Adrenal gland (tissue), 12 donors: Measurements from ENCODE around the gene CHKA. TPM values are rescaled to one million over a fixed set of nuclear protein-coding genes. Genes with fewer than 3 reads are reported as not detected.

Experiments used
- DNase-seq, 7 donors: peaks; one replicate each; pipeline ENCODE4 v3.0.0-alpha.2; 2019 to 2020
- H3K27ac ChIP-seq, 5 donors: fragments of 200-600 bp; sonication (generic) in 4 of 5; 1 replicate in 3 of 5; 2 replicates in 2 of 5; pipeline versions ENCODE4 v1.5.1 to v1.8.0; 2016 to 2020; ENCODE audit warnings: mild to moderate bottlenecking in 1 of 5
- H3K27me3 ChIP-seq: fragments of 200-600 bp; 2 replicates; pipeline ENCODE4 v1.8.0; 2021
- H3K36me3 ChIP-seq, 2 donors: fragments of 200-600 bp; replicated peaks in 1 of 2; 1 replicate in 1 of 2; 2 replicates in 1 of 2; pipeline versions ENCODE4 v1.5.1 to v1.8.0; 2018 to 2022
- H3K4me1 ChIP-seq, 2 donors: fragments of 200-600 bp; replicated peaks in 1 of 2; 1 replicate in 1 of 2; 2 replicates in 1 of 2; pipeline versions ENCODE4 v1.5.1 to v1.8.0; 2018 to 2021
- H3K4me3 ChIP-seq, 4 donors: fragments of 200-600 bp; sonication (generic) in 3 of 4; one replicate each; pipeline ENCODE4 v1.5.1; 2016 to 2018
- H3K9me3 ChIP-seq, 3 donors: fragments of 200-600 bp; sonication (generic) in 1 of 3; replicated peaks in 1 of 3; 1 replicate in 2 of 3; 2 replicates in 1 of 3; pipeline versions ENCODE4 v1.5.1 to v1.8.0; 2016 to 2021
- CTCF ChIP-seq, 6 experiments: fragments of 450-650 bp in 4 of 6; fragments of 200-600 bp in 2 of 6; sonication (generic) in 1 of 6; IDR thresholded peaks; 1 replicate in 5 of 6; 2 replicates in 1 of 6; pipeline versions ENCODE4 v1.5.1 to v1.8.0; 2016 to 2021; ENCODE audit warnings: antibody characterized with exemption in 6 of 6, mild to moderate bottlenecking in 2 of 6, moderate library complexity in 1 of 6
- POLR2A ChIP-seq, 2 donors: fragments of 450-650 bp; IDR thresholded peaks; one replicate each; pipeline ENCODE4 v1.6.1; 2017; ENCODE audit warnings: antibody characterized with exemption in 2 of 2, mild to moderate bottlenecking in 2 of 2, moderate library complexity in 1 of 2
- WGBS, 4 donors: extraction: QIAGEN DNeasy Blood & Tissue Kit in 2 of 4; methylation state at CpG; one replicate each; pipeline versions ENCODE4 v1.1.5 to v1.1.7; 2013 to 2017; 5-methylcytosine and 5-hydroxymethylcytosine counted together
- intact Hi-C, 2 donors: fragments of 100-400 bp; cut with DNase I; formaldehyde crosslinking; loops; one replicate each; pipeline versions ENCODE4 v1.14.1 to v1.15.0; 2022 to 2023
- polyA plus RNA-seq, 3 donors: library from polyadenylated mRNA; stranded (reverse); fragments of 200-250 nt in 2 of 3; fragments of 350-450 nt in 1 of 3; fragmentation: Illumina TruSeq in 1 of 3; extraction: RNeasy Lipid Tissue Mini Kit (QIAGEN cat#74804) in 1 of 3; gene quantifications; one replicate each; pipeline ENCODE4 v1.2.3, GENCODE V29; 2013 to 2014
- total RNA-seq, 9 donors: library from RNA; depleted of rRNA in 4 of 9; stranded (reverse); fragments of >200 nt in 4 of 9; fragments of 120-200 nt in 1 of 9; fragmentation: NEBNext Ultra II Directional in 1 of 9; extraction: Animal tissue kit (Norgen Biotek cat#: 25700) in 1 of 9; gene quantifications; one replicate each; pipeline versions ENCODE4 v1.1.0 to v1.2.4, GENCODE V29; 2013 to 2023
- donor health status: healthy with polysubstance abuse.
- donor health status: Bipolar disorder and iron deficiency.
- donor health status: DM: yes; HTN: yes; CAD: no.
- donor health status: DM: no; HTN: no; CAD: no.
- donor health status: DM: no; HTN: no; CAD: no.
- donor health status: DM: yes; HTN: yes; CAD: no.

The CHKA gene
- total and polyA plus RNA-seq, 12 donors: 26.6 to 105 (median 54.6) TPM

GRCh38 chr11:68015467-68015866, 105.7 kb downstream of the CHKA start:
- intact Hi-C loops: loop anchor here in 1 of 2 donors (10.0 kb wide), 1 partner anchor 189 kb away; no protein-coding TSS in a partner anchor
- 87 to 93% (median 91%) methylated on average over 5 to 8 of the region's 8 CpGs for WGBS, 4 donors

GRCh38 chr11:68014947-68015447, 106.2 kb downstream of the CHKA start:
- no peaks in the 10 kb centered on the region for H3K27me3 ChIP-seq
- H3K4me3 ChIP-seq: no peak overlapping the region
- H3K27ac ChIP-seq: peak overlapping the region; percentile 23 to 99 (median 88)
- no peak for DNase-seq
- H3K36me3 ChIP-seq: no peaks in the 10 kb centered on the region
- TF ChIP-seq CTCF (IDR thresholded peaks at IDR 0.05): no peak
- no peak for TF ChIP-seq POLR2A (IDR thresholded peaks at IDR 0.05)
- intact Hi-C loops: loop anchor here in 1 of 2 donors (10.0 kb wide), 1 partner anchor 190 kb away; no protein-coding TSS in a partner anchor
- WGBS, 4 donors: 83 to 84% methylated on average over 19 of the region's 19 CpGs; no CpG with 5 or more reads in 2 of the 4 donors
- peaks cover 50 to 72% of the 10 kb centered on the region in 2 donors for H3K4me1 ChIP-seq
- no peaks in the 10 kb centered on the region for H3K9me3 ChIP-seq

More at GRCh38 chr11:68015467-68015866, 105.7 kb downstream of the CHKA start:
- Histone ChIP-seq H3K4me3 (no peak overlapping the region), H3K27me3 (no peaks in the 10 kb centered on the region), H3K4me1 (peaks cover 45 to 72% of the 10 kb centered on the region in 2 donors), H3K36me3 (no peaks in the 10 kb centered on the region), H3K9me3 (no peaks in the 10 kb centered on the region), H3K27ac (peak overlapping the region in 1 of 5 donors; percentile 99)
- TF ChIP-seq POLR2A (IDR thresholded peaks at IDR 0.05) (no peak), CTCF (IDR thresholded peaks at IDR 0.05) (no peak)
- DNase-seq: no peak

- Histone ChIP-seq H3K4me1 (peaks cover 56 to 77% of the 10 kb centered on the region in 2 donors), H3K27ac (peak overlapping the region; percentile 23 to 99 (median 88)), H3K27me3 (no peaks in the 10 kb centered on the region), H3K36me3 (no peaks in the 10 kb centered on the region), H3K9me3 (no peaks in the 10 kb centered on the region), H3K4me3 (peak overlapping the region in 1 of 4 donors; percentile 14)
- TF ChIP-seq CTCF (IDR thresholded peaks at IDR 0.05) (no peak), POLR2A (IDR thresholded peaks at IDR 0.05) (peak in 1 of 2 donors; percentile 60)
- WGBS, 4 donors: 20 to 27% (median 25%) methylated on average over 10 to 16 of the region's 16 CpGs
- peak; percentile 83 to 96 (median 92) for DNase-seq
- intact Hi-C loops: loop anchor here in 1 of 2 donors (10.0 kb wide), 1 partner anchor 190 kb away; no protein-coding TSS in a partner anchor
These were observed 106.8 kb downstream of the CHKA start for GRCh38 chr11:68014157-68014946.

GRCh38 chr11:68013611-68014156, 107.5 kb downstream of the CHKA start:
- intact Hi-C loops: loop anchor here in 1 of 2 donors (10.0 kb wide), 1 partner anchor 191 kb away; no protein-coding TSS in a partner anchor
- Histone ChIP-seq H3K27me3 (no peaks in the 10 kb centered on the region), H3K4me3 (no peak overlapping the region), H3K27ac (peak overlapping the region; percentile 23 to 99 (median 88)), H3K4me1 (peaks cover 60 to 83% of the 10 kb centered on the region in 2 donors), H3K36me3 (no peaks in the 10 kb centered on the region), H3K9me3 (no peaks in the 10 kb centered on the region)
- 85 to 94% (median 93%) methylated on average over 4 to 14 of the region's 14 CpGs for WGBS, 4 donors
- TF ChIP-seq POLR2A (IDR thresholded peaks at IDR 0.05): no peak
- TF ChIP-seq CTCF (IDR thresholded peaks at IDR 0.05): no peak
- peak in 1 of 7 donors; percentile 29 for DNase-seq
